Prostate gland (tissue), 1 donor: ENCODE data around the gene COMMD4.

Source experiments
- POLR2A ChIP-seq: fragments of 450-650 bp; IDR thresholded peaks from one replicate; pipeline ENCODE4 v1.6.1; 2016; ENCODE audit warnings: antibody characterized with exemption, mild to moderate bottlenecking
- POLR2AphosphoS5 ChIP-seq: sonication (generic); formaldehyde crosslinking; IDR thresholded peaks from one replicate; pipeline ENCODE4 v1.6.1; 2017; ENCODE audit warnings: antibody characterized with exemption

DNA sequence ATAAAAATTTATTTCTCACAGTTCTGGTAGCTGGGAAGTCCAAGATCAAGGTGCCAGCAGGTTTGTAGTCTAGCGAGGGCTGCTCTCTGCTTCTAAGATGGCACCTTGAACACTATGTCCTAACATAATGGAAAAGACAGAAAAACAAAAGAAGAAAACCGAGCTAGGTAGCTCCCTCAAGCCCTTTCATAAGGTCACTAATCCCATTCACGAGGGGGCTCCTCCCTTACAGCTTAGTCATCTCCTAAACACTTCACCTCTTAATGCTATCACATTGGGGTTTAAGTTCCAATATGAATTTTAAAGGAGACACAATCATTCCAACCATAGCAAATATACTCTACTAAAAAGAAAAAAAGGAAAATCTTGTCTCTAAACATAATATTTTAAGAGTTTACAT is 29.7 kb upstream of the COMMD4 start:
- no peak for TF ChIP-seq POLR2AphosphoS5
- no peak for TF ChIP-seq POLR2A
